ENCODE measurements around the gene SOS1. TPM values are rescaled to one million over a fixed set of nuclear protein-coding genes. Genes with fewer than 3 reads are reported as not detected.
"Not testable (repeated sequence)": the region's sequence is repeated elsewhere in the genome, so short reads cannot be mapped to it uniquely, and the experiment has no call there.

Gene SOS1
- 100 to 1,000 TPM in 2 of 8 experiments, 10 to 100 TPM in 6; 15.0 to 224 (median 26.1) TPM for total RNA-seq

DNA sequence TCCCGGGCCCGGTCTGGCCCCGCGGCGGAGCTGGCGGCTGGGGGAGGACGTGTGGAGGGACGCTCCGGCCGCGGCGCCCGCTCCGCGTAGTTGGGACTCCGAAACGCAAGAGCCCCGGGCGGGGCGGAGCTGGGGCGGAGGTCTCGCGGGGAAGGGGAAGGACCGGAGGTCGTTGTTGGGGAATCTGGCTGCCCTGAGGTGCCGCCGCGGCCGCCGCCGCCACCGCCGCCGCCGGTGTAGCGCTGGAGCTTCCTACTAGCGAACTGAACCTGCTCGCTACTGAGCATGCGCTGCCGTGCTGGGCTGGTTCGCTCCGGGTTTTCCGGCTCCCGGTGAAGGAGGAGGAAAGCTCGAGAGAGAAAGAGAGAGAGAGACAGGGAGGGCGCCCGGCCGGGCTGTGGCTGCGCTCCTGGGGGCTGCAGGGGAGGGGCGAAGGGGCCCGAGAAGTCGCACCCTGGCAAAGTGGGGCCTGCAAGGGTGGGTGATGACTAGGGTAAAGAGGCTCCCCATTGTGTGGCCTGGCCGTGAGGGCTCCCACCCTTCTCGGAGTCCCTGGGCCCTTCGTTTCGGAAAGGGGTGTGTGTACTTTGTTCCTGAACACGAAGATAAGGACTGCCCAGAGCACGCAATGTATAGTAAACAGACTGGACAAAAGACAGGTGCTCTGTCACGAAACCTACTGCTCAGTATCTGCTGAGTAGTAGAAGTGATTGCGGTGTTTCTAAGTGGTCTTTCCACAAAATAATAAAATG is at the start of gene SOS1:
Gene SOS1, minus strand, starts transcription at position 281 of the 752 bp plus-strand sequence. CDS start 629 bp downstream, outside the sequence.
- H3K4me1 ChIP-seq (replicated peaks in 1 of 2) = peaks cover 22 to 28% of the 10 kb centered on the region in 2 donors
- peak within 1 kb of the TSS; percentile 93 to 95 for H3K27ac ChIP-seq
- peak within 1 kb of the TSS; percentile 51 to 98 (median 81) for H3K4me3 ChIP-seq
- 6 to 67% (median 22%) methylated on average over 1 to 6 of the region's 60 CpGs; no CpG with 5 or more reads in 6 of the 10 experiments for WGBS, 10 experiments
- ATAC-seq (replicated peaks in 6 of 8) = peak; percentile 47 to 69 (median 63)
- in situ Hi-C loops (cut with MboI; ENCODE audit: low pct_unique_long_range_greater_than_20kb in 2 of 9, low sequenced_read_pairs in 9 of 9, unreplicated experiment in 9 of 9) = loop anchor here in 1 of 9 experiments (25.0 kb wide), 1 partner anchor 116 kb away; the partner anchor contains the start of gene CDKL4

DNA sequence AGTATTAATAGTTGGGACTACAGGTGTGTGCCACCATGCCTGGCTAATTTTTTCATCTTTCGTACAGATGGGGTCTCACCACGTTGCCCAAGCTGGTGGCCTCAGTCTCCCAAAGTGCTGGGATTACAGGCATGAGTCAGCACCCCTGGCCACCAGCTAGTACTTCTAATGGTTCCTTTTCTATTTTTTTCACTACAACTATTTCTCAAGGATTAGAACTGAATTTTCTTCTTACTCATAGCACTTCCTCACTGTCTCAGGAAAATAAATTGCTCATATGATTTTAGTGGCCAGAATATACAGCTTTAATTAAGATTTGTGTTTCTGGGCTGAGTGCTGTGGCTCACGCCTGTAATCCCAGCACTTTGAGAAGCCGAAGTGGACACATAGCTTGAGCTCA is 43.2 kb upstream of the SOS1 start:
- H3K4me3 ChIP-seq = no peak overlapping the region
- WGBS, 10 experiments = 56 to 100% (median 83%) methylated on average over 1 to 4 of the region's 4 CpGs; no CpG with 5 or more reads in 2 of the 10 experiments
- in situ Hi-C loops (cut with MboI; ENCODE audit: low pct_unique_long_range_greater_than_20kb in 2 of 9, low sequenced_read_pairs in 9 of 9, unreplicated experiment in 9 of 9) = no loop called here
- no peaks in the 10 kb centered on the region for H3K4me1 ChIP-seq (replicated peaks in 1 of 2)
- ATAC-seq (replicated peaks in 6 of 8) = no peak
- H3K27ac ChIP-seq = no peak overlapping the region

DNA sequence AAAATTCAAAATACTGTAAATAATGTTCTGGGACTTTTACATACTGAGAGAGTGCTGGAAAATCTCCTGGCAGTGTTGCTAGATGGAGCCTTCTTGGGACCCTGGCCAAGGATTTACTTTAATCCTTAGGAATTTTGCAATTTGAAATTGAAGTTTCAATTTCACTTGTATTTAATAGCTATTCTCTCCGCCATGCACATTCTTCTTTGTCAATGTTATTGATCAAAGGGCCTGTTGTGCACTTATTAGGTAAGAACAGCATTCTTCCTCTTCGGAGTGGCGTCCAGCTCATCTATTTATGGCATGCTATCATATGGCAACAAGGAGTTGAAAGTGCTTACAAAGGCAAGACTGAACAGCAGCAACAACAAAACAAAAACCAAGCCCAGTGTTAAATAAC is 40.1 kb upstream of the SOS1 start:
- no peaks in the 10 kb centered on the region for H3K4me1 ChIP-seq (replicated peaks in 1 of 2)
- 0 to 93% (median 62%) methylated on average over 1 to 3 of the region's 3 CpGs; no CpG with 5 or more reads in 2 of the 10 experiments for WGBS, 10 experiments
- no peak overlapping the region for H3K27ac ChIP-seq
- ATAC-seq (replicated peaks in 6 of 8) = peak in 2 of 8 experiments; percentile 6 to 9
- in situ Hi-C loops (cut with MboI; ENCODE audit: low pct_unique_long_range_greater_than_20kb in 2 of 9, low sequenced_read_pairs in 9 of 9, unreplicated experiment in 9 of 9) = no loop called here
- no peak overlapping the region for H3K4me3 ChIP-seq

DNA sequence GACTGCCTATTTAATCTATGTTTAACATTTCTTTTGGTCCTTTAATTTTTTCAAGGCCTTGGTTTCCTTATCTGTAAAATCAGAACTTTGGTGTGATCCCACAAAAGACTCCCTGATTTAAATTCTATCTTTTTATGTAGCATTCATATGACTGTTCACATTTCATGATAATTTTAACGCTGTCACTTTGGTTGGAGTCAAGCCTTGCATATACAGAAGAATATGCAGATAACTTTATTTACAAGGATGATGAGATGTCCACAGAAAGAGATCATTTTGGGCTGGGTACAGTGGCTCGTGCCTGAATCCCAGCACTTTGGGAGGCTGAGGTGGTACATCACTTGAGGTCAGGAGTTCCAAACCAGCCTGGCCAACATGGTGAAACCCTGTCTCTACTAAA is 38.4 kb upstream of the SOS1 start:
- H3K4me3 ChIP-seq = no peak overlapping the region
- WGBS, 10 experiments = 0 to 90% (median 78%) methylated on average over 1 to 2 of the region's 2 CpGs; no CpG with 5 or more reads in 1 of the 10 experiments
- peak in 3 of 8 experiments; percentile 13 to 62 (median 45) for ATAC-seq (replicated peaks in 6 of 8)
- H3K27ac ChIP-seq = no peak overlapping the region
- in situ Hi-C loops (cut with MboI; ENCODE audit: low pct_unique_long_range_greater_than_20kb in 2 of 9, low sequenced_read_pairs in 9 of 9, unreplicated experiment in 9 of 9) = no loop called here
- no peaks in the 10 kb centered on the region for H3K4me1 ChIP-seq (replicated peaks in 1 of 2)

DNA sequence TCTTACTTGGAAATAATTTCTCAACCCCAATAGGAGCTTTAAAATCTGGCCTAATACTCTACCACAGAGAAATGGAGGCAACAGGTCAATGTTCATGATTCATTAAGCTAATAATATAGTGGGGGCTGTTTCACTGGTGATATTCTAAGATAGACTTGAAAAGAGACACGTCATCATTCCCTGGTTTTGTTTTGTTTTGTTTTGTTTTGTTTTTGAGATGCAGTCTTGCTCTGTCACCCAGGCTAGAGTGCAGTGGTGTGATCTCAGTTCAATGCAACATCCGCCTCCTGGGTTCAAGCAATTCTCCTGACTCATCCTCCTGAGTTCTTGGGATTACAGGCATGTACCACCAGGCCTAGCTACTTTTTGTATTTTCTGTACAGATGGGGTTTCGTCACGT is 37.5 kb upstream of the SOS1 start:
- no peak overlapping the region for H3K27ac ChIP-seq
- 57 to 100% (median 90%) methylated on average over 1 to 4 of the region's 4 CpGs; no CpG with 5 or more reads in 1 of the 10 experiments for WGBS, 10 experiments
- in situ Hi-C loops (cut with MboI; ENCODE audit: low pct_unique_long_range_greater_than_20kb in 2 of 9, low sequenced_read_pairs in 9 of 9, unreplicated experiment in 9 of 9) = no loop called here
- no peak for ATAC-seq (replicated peaks in 6 of 8)
- H3K4me3 ChIP-seq = no peak overlapping the region
- no peaks in the 10 kb centered on the region for H3K4me1 ChIP-seq (replicated peaks in 1 of 2)

DNA sequence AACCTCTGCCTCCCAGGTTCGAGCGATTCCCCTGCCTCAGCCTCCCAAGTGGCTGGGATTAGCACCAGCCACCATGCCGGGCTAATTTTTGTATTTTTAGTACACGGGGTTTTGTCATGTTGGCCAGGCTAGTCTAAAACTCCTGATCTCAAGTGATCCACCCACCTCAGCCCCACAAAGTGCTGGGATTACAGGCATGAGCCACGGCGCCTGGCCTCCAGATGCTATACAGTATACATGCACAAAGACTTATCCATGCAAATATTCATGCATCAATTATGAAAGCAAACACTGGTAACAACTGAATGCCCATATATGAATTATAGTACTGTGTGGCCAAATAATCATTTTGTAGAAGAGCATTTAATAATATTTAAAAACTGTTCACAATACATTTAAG is 36.0 kb upstream of the SOS1 start:
- WGBS, 10 experiments = 0 to 100% (median 42%) methylated on average over 1 to 6 of the region's 6 CpGs; no CpG with 5 or more reads in 4 of the 10 experiments
- Histone ChIP-seq H3K4me3 (no peak overlapping the region), H3K4me1 (replicated peaks in 1 of 2) (no peaks in the 10 kb centered on the region), H3K27ac (no peak overlapping the region)
- ATAC-seq (replicated peaks in 6 of 8) = peak in 3 of 8 experiments; percentile 9 to 94 (median 67)
- in situ Hi-C loops (cut with MboI; ENCODE audit: low pct_unique_long_range_greater_than_20kb in 2 of 9, low sequenced_read_pairs in 9 of 9, unreplicated experiment in 9 of 9) = no loop called here

DNA sequence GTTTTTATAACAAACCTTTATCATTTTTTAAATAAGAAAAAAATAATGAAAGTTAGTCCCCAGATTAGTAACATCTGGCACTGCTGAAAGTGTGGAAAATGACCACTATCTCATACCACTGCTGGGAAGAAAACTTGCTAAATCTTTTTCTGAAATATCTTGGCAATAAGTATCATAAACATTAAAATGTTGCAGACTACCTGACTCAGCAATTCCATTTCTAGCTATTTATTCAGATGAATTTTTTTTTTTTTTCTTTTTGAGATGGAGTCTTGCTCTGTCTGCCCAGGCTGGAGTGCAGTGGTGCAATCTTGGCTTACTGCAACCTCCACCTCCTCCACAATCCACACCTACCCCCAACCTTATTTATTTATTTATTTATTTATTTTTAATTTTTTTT is 35.3 kb upstream of the SOS1 start:
- H3K4me3 ChIP-seq = no peak overlapping the region
- no peak overlapping the region for H3K27ac ChIP-seq
- no peaks in the 10 kb centered on the region for H3K4me1 ChIP-seq (replicated peaks in 1 of 2)
- peak in 3 of 8 experiments; percentile 17 to 23 (median 18) for ATAC-seq (replicated peaks in 6 of 8)
- in situ Hi-C loops (cut with MboI; ENCODE audit: low pct_unique_long_range_greater_than_20kb in 2 of 9, low sequenced_read_pairs in 9 of 9, unreplicated experiment in 9 of 9) = no loop called here

DNA sequence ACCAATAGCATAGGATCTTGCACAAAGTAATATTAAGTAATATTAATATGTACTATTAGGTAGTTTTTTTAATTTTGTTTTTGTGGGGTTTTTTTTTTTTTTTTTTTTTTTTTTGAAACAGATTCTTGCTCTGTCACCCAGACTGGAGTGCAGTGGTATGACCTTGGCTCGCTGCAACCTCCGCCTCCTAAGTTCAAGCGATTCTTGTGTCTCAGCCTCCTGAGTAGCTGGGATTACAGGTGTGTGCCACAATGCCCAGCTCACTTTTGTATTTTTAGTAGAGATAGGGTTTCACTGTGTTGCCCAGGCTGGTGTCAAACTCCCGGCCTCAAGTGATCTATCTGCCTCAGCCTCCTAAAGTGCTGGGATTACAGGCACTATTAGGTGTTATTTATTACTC is 34.7 kb upstream of the SOS1 start:
- in situ Hi-C loops (cut with MboI; ENCODE audit: low pct_unique_long_range_greater_than_20kb in 2 of 9, low sequenced_read_pairs in 9 of 9, unreplicated experiment in 9 of 9); H3K4me3 ChIP-seq; H3K27ac ChIP-seq; H3K4me1 ChIP-seq (replicated peaks in 1 of 2); ATAC-seq (replicated peaks in 6 of 8): not testable (repeated sequence)
- WGBS, 10 experiments = 69 to 97% (median 90%) methylated on average over 1 to 4 of the region's 4 CpGs; no CpG with 5 or more reads in 1 of the 10 experiments

DNA sequence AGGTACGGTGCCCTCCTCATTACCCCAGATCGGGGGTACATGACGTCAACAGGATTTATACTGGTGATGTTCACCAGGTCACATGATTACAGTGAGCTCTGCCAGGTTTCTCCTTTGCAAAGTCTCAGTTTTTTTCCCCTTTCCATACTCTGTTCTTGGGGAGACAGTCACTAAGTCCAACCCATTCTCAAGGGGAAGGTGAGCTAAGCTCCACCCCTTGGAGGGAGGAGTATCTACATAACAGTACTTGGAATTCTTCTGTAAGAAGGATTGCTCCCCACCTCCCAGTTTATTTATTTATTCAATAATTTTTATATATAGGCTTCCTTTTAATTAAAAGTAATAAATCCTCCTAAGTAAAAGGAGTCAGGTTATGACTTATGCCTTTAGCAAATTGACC is 34.1 kb upstream of the SOS1 start:
- H3K27ac ChIP-seq = no peak overlapping the region
- in situ Hi-C loops (cut with MboI; ENCODE audit: low pct_unique_long_range_greater_than_20kb in 2 of 9, low sequenced_read_pairs in 9 of 9, unreplicated experiment in 9 of 9) = no loop called here
- no peaks in the 10 kb centered on the region for H3K4me1 ChIP-seq (replicated peaks in 1 of 2)
- 75 to 100% (median 96%) methylated on average over 1 to 3 of the region's 3 CpGs; no CpG with 5 or more reads in 4 of the 10 experiments for WGBS, 10 experiments
- no peak for ATAC-seq (replicated peaks in 6 of 8)
- H3K4me3 ChIP-seq = no peak overlapping the region

DNA sequence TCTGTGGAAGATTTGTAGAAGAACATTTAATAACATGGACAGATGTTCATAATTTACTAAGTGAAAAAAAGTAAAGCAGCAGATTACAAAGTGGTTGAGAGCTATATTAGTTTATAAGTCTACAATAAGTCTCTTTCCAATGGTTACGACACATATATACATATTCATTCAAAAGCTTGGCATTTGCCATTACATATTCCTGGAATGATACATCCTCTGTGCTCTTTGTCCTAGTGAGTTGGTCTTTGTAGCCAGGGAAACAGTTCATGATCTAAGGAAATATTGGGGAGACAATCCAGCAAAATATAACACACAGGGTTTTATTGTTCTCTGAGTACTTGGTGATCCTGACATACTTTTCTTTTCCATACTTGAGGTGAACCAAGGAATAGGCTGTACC is 32.5 kb upstream of the SOS1 start:
- H3K4me1 ChIP-seq (replicated peaks in 1 of 2) = no peaks in the 10 kb centered on the region
- no peak overlapping the region for H3K4me3 ChIP-seq
- WGBS, 10 experiments = 0 to 100% (median 68%) methylated on average over 1 of the region's 1 CpG; no CpG with 5 or more reads in 2 of the 10 experiments
- peak in 3 of 8 experiments; percentile 9 to 60 (median 48) for ATAC-seq (replicated peaks in 6 of 8)
- in situ Hi-C loops (cut with MboI; ENCODE audit: low pct_unique_long_range_greater_than_20kb in 2 of 9, low sequenced_read_pairs in 9 of 9, unreplicated experiment in 9 of 9) = no loop called here
- no peak overlapping the region for H3K27ac ChIP-seq

DNA sequence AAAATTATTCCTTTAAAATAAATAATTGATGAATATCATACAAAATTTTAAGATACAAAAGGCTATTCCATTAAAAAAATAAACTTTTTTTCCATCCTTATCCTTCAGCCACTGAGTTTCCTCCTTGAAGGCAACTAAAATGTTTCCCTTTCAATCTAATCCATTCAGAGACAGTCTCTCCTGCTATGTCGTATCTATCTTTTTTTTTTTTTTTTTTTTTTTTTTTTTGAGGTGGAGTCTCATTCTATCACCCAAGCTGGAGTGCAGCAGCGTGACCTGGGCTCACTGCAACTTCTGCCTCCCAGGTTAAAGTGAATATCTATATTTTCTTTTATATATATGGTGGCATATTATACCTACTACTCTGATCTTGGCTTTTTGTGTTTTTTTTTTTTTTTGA is 31.7 kb upstream of the SOS1 start:
- no peak for ATAC-seq (replicated peaks in 6 of 8)
- WGBS, 10 experiments = 54 to 88% (median 83%) methylated on average over 1 to 2 of the region's 2 CpGs; no CpG with 5 or more reads in 1 of the 10 experiments
- in situ Hi-C loops (cut with MboI; ENCODE audit: low pct_unique_long_range_greater_than_20kb in 2 of 9, low sequenced_read_pairs in 9 of 9, unreplicated experiment in 9 of 9) = no loop called here
- no peaks in the 10 kb centered on the region for H3K4me1 ChIP-seq (replicated peaks in 1 of 2)
- H3K4me3 ChIP-seq = no peak overlapping the region
- H3K27ac ChIP-seq = no peak overlapping the region

DNA sequence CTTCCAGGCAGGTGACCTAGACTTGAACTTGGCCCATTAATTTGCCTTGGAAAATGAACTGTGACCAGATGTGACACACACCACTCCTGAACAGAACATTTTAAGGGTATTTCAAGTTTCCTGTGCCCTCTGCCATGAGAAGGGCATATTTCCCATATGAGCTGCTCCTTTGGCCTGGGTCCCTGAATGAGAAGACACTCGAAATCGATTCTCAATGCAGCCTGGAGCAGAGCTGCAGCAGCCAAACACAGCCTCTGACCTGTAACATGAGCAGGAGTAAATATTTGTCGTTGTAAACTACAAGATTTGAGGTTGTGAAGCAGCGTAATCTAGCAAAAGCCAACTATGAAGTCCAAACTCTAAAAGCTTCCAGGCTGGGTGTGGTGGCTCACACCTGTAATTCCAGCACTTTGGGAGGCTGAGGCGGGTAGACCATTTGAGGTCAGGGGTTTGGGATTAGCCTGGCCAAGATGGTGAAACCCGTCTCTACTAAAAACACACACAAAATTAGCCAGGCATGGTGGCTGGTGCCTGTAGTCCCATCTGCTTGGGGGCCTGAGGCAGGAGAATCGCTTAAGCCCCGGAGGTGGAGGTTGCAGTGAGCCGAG is 30.1 kb upstream of the SOS1 start:
- Histone ChIP-seq H3K4me1 (replicated peaks in 1 of 2) (no peaks in the 10 kb centered on the region), H3K4me3 (no peak overlapping the region), H3K27ac (no peak overlapping the region)
- in situ Hi-C loops (cut with MboI; ENCODE audit: low pct_unique_long_range_greater_than_20kb in 2 of 9, low sequenced_read_pairs in 9 of 9, unreplicated experiment in 9 of 9) = no loop called here
- 60 to 100% (median 90%) methylated on average over 1 to 7 of the region's 9 CpGs; no CpG with 5 or more reads in 1 of the 10 experiments for WGBS, 10 experiments
- peak in 1 of 8 experiments; percentile 40 for ATAC-seq (replicated peaks in 6 of 8)

DNA sequence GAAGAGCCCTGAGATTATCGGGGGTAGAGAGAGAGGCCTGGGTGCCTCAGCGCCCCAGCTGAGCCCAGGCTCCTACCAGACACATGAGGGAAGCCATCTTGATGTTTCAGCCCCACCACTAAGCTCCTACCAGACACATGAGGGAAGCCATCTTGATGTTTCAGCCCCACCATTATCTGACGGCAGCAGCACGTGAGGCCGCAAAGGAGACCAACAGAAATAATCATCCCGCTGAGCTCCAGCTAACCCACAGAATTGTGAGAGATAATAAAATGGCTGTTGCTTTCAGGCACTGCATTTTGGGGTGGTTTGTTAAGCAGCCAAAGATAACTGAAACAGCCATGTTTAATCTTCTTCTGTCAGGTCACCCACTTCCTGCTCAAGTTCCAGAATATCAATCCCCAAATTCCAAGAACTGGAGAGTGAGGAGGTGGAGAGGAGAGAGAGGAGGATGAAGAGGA is 29.3 kb upstream of the SOS1 start:
- H3K4me1 ChIP-seq (replicated peaks in 1 of 2) = no peaks in the 10 kb centered on the region
- H3K4me3 ChIP-seq = no peak overlapping the region
- H3K27ac ChIP-seq = no peak overlapping the region
- in situ Hi-C loops (cut with MboI; ENCODE audit: low pct_unique_long_range_greater_than_20kb in 2 of 9, low sequenced_read_pairs in 9 of 9, unreplicated experiment in 9 of 9) = no loop called here
- ATAC-seq (replicated peaks in 6 of 8) = no peak
- 80 to 100% (median 90%) methylated on average over 1 to 5 of the region's 6 CpGs; no CpG with 5 or more reads in 5 of the 10 experiments for WGBS, 10 experiments
